ENCODE data around the gene NEFH.
"Not testable (repeated sequence)": the region's sequence is repeated elsewhere in the genome, so short reads cannot be mapped to it uniquely, and the experiment has no call there.

DNA sequence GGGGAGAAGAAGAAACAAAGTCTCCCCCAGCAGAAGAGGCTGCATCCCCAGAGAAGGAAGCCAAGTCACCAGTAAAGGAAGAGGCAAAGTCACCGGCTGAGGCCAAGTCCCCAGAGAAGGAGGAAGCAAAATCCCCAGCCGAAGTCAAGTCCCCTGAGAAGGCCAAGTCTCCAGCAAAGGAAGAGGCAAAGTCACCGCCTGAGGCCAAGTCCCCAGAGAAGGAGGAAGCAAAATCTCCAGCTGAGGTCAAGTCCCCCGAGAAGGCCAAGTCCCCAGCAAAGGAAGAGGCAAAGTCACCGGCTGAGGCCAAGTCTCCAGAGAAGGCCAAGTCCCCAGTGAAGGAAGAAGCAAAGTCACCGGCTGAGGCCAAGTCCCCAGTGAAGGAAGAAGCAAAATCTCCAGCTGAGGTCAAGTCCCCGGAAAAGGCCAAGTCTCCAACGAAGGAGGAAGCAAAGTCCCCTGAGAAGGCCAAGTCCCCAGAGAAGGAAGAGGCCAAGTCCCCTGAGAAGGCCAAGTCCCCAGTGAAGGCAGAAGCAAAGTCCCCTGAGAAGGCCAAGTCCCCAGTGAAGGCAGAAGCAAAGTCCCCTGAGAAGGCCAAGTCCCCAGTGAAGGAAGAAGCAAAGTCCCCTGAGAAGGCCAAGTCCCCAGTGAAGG, 9.2 kb downstream of the NEFH start:
- TF ChIP-seq, protein P1, sequence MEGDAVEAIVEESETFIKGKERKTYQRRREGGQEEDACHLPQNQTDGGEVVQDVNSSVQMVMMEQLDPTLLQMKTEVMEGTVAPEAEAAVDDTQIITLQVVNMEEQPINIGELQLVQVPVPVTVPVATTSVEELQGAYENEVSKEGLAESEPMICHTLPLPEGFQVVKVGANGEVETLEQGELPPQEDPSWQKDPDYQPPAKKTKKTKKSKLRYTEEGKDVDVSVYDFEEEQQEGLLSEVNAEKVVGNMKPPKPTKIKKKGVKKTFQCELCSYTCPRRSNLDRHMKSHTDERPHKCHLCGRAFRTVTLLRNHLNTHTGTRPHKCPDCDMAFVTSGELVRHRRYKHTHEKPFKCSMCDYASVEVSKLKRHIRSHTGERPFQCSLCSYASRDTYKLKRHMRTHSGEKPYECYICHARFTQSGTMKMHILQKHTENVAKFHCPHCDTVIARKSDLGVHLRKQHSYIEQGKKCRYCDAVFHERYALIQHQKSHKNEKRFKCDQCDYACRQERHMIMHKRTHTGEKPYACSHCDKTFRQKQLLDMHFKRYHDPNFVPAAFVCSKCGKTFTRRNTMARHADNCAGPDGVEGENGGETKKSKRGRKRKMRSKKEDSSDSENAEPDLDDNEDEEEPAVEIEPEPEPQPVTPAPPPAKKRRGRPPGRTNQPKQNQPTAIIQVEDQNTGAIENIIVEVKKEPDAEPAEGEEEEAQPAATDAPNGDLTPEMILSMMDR (IDR thresholded peaks at IDR 0.05) = not testable (repeated sequence)
- not testable (repeated sequence) for TF ChIP-seq EZH2phosphoT487 (IDR thresholded peaks at IDR 0.05)
